ENCODE data around the gene SPTLC3.

The SPTLC3 gene

GRCh38 chr20:13139459-13140150, 130.8 kb downstream of the SPTLC3 start:
- DNase-seq (ENCODE audit: low read depth in 2 of 2) = no peak

DNA sequence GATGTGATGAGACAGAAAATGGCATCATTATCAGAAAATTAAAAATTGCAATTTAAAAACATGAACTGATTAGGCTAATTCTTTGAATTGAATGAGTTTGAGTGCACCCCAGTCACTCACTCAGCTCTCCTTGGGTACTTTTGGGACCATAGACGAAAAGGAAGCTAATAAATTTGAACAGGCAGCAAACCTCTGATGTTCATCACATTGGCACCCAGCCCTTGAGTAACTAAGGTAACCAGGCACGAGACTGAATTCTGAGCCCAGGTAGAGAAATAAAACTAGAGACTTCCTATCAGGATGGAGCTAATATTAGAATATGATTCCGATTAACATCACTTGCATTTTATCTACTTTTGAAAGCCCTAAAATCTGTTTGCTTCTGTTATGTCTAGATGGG, 131.4 kb downstream of the SPTLC3 start:
- DNase-seq (ENCODE audit: low read depth in 2 of 2) = no peak

- no peak for DNase-seq (ENCODE audit: low read depth in 2 of 2)
Measured at GRCh38 chr20:13140775-13141174, 132.0 kb downstream of the SPTLC3 start.

- no peak for DNase-seq (ENCODE audit: low read depth in 2 of 2)
Measured at GRCh38 chr20:13141546-13141945, 132.8 kb downstream of the SPTLC3 start.

GRCh38 chr20:13142143-13142542, 133.4 kb downstream of the SPTLC3 start:
- DNase-seq (ENCODE audit: low read depth in 2 of 2) = no peak

DNA sequence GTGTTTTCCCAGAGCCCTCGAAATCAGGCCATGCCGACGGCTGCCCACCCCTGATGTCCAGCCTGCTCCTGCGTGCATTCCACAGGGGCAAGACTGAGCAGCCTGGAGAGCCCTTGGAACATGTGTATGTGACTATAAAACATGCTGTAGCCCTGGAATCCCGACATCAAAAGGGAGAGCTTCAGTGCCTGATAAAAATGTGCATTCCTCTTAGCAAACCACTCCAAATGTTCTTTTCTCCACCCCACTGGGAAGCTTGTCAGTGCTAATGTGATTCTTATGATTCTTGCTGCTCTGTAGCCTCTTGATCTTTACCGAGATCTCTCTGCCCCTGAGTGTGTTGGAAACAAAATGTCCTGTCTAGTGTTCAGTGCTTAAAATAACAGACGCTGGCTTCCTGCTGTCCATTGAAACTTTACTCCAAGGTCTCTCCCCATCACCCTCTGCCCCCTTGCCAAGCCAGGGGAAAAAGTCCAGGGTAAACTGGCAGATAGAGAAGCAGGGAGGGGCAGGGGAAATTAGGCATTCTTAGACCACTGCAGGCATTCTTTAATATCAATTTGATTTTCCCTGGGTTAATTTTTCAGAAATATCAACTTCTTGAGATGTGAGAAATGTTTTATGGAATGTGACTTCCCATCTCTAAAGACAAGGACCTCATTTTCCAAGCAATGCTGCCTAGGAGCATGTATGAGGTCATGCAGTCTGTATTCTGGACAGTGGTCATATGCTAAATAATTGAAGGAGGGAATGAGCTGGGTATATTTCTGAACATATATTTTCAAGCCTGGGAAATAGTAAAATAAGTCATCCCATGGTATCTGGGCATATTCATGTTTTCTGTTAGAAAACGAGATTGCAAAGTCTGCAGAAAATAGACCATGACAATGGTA, 138.5 kb downstream of the SPTLC3 start:
- no peak for DNase-seq (ENCODE audit: low read depth in 2 of 2)

- no peak for DNase-seq (ENCODE audit: low read depth in 2 of 2)
Measured at GRCh38 chr20:13147971-13148370, 139.2 kb downstream of the SPTLC3 start.

DNA sequence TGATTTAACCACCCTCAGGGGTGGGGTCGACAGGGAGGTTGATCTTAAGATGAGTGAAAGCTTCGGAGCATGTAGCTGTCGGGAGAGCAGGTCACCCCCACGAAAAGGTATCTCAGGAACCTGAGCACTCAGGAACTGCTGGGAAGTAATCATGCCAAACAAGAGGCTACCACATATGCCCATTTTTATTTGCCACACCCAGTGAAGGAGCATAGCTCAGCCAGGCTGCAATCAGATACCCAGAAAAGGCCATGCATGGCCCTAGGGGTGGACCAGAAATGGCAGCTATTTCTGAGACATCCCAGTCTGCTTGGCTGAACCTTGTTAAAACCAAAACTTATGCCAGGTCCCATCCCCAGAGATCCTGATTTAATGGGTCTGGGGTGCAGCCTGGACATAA, 139.6 kb downstream of the SPTLC3 start:
- no peak for DNase-seq (ENCODE audit: low read depth in 2 of 2)

DNA sequence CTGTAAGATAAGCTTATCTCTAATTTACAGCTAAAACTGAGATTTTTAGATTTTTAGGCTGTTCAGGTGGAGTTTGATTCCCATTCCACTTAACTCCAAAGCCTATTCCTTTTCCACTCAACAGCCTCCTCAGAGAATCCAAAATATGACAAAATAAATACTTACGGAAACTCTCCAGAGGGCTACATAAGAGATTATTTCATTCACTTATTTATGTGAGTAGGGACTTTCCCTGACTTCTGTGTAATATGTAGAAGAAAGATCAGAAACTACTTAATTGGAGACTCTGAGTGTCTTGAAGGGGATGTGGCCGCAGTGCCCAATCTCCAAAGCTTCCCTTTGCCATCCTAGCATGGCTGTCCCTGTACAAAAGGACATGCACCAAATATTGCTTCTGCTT, 140.2 kb downstream of the SPTLC3 start:
- DNase-seq (ENCODE audit: low read depth in 2 of 2) = no peak

GRCh38 chr20:13149371-13150105, 140.8 kb downstream of the SPTLC3 start:
- no peak for DNase-seq (ENCODE audit: low read depth in 2 of 2)

GRCh38 chr20:13158369-13158768, 149.6 kb downstream of the SPTLC3 start:
- DNase-seq (ENCODE audit: low read depth in 2 of 2) = no peak

DNA sequence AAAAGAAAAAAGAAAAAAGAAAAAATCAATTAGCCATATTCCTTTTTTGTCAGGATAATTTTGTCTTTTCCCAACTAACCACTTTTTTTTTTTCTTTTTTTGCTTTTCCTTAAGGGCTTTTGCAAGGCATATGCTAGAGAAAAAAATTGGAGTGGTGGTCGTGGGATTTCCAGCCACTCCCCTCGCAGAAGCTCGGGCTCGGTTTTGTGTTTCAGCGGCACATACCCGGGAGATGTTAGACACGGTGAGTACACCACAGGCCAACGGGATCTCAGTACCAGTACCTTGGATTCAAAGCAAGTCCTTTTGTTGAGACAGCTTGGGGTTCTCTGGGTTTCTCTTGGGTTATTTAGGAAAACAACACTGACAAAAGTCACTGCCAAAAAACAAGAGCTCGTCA, 151.1 kb downstream of the SPTLC3 start:
- no peak for DNase-seq (ENCODE audit: low read depth in 2 of 2)

DNA sequence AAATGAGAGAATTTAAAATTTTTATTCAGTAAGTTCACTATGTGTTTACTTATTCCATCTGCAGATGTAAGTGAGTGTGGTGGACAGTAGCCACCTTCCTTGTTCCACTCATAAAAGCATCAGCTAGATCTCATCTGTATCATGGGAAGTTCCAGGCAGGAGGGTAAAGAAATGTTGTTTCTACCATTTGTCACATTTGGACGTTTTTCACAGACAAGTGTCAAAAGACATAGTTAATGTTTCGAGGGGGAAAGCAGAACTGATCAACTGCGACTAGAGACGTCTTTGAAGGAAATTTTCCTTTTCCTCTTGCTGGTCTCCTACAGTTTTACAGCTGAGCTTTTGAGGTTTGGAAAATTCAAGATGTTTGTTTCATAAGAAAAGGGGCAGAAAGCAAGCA, 156.4 kb downstream of the SPTLC3 start:
- DNase-seq (ENCODE audit: low read depth in 2 of 2) = no peak

- DNase-seq (ENCODE audit: low read depth in 2 of 2) = no peak
Measured at GRCh38 chr20:13166011-13166410, 157.2 kb downstream of the SPTLC3 start.

GRCh38 chr20:13166437-13166836, 157.7 kb downstream of the SPTLC3 start:
- no peak for DNase-seq (ENCODE audit: low read depth in 2 of 2)

DNA sequence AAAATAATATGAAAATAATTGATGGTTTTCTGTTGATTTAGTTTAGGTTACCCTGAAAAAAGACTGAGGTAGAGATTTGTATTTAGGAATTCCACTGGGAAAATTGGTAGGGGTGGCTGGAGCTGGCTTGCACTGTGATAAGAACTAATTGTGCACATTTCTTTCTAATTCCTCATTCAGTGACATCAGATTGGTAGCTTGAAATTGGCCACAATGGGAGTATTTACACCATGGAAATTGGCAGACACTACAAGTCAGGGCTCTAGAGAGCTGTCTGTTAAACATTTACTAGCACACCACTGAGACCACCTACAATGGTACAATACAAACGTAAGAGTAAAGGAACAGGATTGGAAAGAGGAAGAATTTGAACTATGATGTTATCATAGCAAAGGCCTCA, 160.3 kb downstream of the SPTLC3 start:
- no peak for DNase-seq (ENCODE audit: low read depth in 2 of 2)

GRCh38 chr20:13170771-13171170, 162.0 kb downstream of the SPTLC3 start:
- DNase-seq (ENCODE audit: low read depth in 2 of 2) = no peak

- no peak for DNase-seq (ENCODE audit: low read depth in 2 of 2)
Measured at GRCh38 chr20:13173201-13173600, 164.4 kb downstream of the SPTLC3 start.

GRCh38 chr20:13174402-13174801, 165.6 kb downstream of the SPTLC3 start:
- DNase-seq (ENCODE audit: low read depth in 2 of 2) = no peak

DNA sequence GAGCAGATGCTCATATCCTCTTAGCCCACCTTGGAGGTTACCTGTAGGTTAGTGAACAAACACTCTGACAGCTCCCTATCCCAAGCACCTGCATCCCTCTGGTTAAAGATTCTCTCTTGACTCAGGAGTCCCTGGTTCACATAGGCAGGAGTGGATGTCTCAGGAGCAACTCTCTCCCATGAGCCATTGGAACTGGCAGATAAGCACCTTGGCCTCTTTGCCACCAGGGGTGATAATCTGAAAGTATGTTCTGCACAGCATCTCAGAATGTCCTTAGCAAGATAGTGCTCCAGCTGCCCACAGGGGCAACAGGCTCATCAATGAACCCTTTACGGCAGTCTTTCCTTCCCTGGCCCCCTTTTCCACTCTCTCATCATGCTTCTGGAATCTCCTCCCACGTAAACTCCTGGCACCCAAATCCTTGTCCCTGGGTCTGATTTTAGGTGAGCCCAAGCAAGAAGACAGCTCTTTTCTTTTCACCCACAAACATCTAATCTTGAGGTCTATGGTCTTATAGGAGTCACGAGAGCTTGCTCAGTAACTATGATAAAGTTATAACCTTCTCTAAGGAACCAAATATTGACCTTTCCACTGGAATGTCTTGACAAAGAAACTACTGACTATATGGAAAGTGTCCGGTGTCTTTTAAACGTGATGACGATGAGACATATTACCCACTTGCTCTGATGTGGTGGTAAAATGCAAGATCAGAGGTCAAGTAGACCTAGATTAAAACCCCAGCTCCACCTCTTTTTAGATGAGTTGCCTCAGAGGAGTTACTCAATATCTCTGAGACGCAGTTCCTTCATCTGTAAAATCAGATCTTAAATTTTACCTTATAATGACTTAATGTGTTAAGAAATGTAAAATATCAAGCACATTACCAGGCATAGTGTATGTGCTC, 172.5 kb downstream of the SPTLC3 start:
- DNase-seq (ENCODE audit: low read depth in 2 of 2) = no peak

- no peak for DNase-seq (ENCODE audit: low read depth in 2 of 2)
Measured at GRCh38 chr20:13183005-13183404, 174.2 kb downstream of the SPTLC3 start.

Measured in stimulated activated CD4-positive, alpha-beta T cell treated with anti-CD3 and anti-CD28 coated beads, Interleukin-1b, Interleukin-23, amount 100 ng/mL, for 4 hours (primary cell).